Embryonic facial prominence (tissue), 1 donor: Measurements from ENCODE around the gene GPSM3.
"Not testable (repeated sequence)": the region's sequence is repeated elsewhere in the genome, so short reads cannot be mapped to it uniquely, and the experiment has no call there.

Experiments
- DNase-seq: peaks from one replicate; pipeline ENCODE4 v3.0.0-alpha.2; 2016; ENCODE audit errors: extremely low spot score

GPSM3 gene

GRCh38 chr6:32202186-32202585, 9.7 kb upstream of the GPSM3 start:
- no peak for DNase-seq

- no peak for DNase-seq
Measured at GRCh38 chr6:32200711-32201475, 8.4 kb upstream of the GPSM3 start.

GRCh38 chr6:32198866-32199265, 6.4 kb upstream of the GPSM3 start:
- DNase-seq, result no peak

- no peak for DNase-seq
Measured at GRCh38 chr6:32198345-32198696, 5.9 kb upstream of the GPSM3 start.

GRCh38 chr6:32196682-32197616, 4.5 kb upstream of the GPSM3 start:
- DNase-seq, result no peak

GRCh38 chr6:32195902-32196681, 3.6 kb upstream of the GPSM3 start:
- DNase-seq, result peak; percentile 81

GRCh38 chr6:32195652-32195901, 3.1 kb upstream of the GPSM3 start:
- peak; percentile 97 for DNase-seq

GRCh38 chr6:32194825-32195651, 2.6 kb upstream of the GPSM3 start:
- no peak for DNase-seq

GRCh38 chr6:32194388-32194787, 1.9 kb upstream of the GPSM3 start:
- no peak for DNase-seq

- not testable (repeated sequence) for DNase-seq
Measured at GRCh38 chr6:32193096-32193495, 653 bp upstream of the GPSM3 start.

- DNase-seq, result no peak
Measured at GRCh38 chr6:32191696-32192607, 491 bp downstream of the GPSM3 start.

GRCh38 chr6:32190911-32191677, 1.3 kb downstream of the GPSM3 start:
- DNase-seq, result no peak

- DNase-seq, result peak; percentile 95
Measured at GRCh38 chr6:32190054-32190851, 2.2 kb downstream of the GPSM3 start, which contains the start of gene PBX2. TSS of gene PBX2 (minus strand) at chr6:32190202. CDS start at chr6:32189915, 287 bp downstream.

GRCh38 chr6:32189742-32190053, 2.7 kb downstream of the GPSM3 start:
- no peak for DNase-seq

- no peak for DNase-seq
Measured at GRCh38 chr6:32189069-32189741, 3.2 kb downstream of the GPSM3 start.

- DNase-seq, result no peak
Measured at GRCh38 chr6:32188381-32189068, 3.9 kb downstream of the GPSM3 start.

- not testable (repeated sequence) for DNase-seq
Measured at GRCh38 chr6:32187725-32188380, 4.6 kb downstream of the GPSM3 start.
